HG03064 (cell line): Measurements from ENCODE around the gene TBC1D22A.

Experiments used
- ATAC-seq: cut with Tn5 transposase; IDR thresholded peaks from one replicate; pipeline ENCODE4 v1.9.1; 2021; ENCODE audit warnings: low read depth; ENCODE audit not compliant: unreplicated experiment

Gene TBC1D22A

DNA sequence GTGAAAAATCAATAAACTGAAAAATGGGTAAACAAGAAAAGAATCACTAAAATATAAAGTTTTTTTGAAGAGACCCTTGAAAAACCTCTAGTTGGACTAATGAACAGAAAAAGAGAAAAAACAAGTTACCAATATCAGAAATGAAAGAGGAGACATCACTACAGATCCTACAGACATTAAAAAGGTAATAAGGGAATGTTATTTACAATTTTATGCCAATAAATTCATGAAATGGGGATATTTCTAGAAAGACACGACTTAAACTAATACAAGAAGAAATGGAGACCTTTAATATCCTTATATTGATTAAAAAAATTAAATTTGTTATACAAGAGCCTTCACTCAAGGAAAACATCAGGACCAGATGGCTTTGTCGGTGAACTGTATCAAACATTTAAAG, 109.4 kb downstream of the TBC1D22A start:
- no peak for ATAC-seq

- no peak for ATAC-seq
Measured at GRCh38 chr22:46875089-46875488, 112.6 kb downstream of the TBC1D22A start.

- ATAC-seq = no peak
Measured at GRCh38 chr22:46876357-46876934, 114.0 kb downstream of the TBC1D22A start.

DNA sequence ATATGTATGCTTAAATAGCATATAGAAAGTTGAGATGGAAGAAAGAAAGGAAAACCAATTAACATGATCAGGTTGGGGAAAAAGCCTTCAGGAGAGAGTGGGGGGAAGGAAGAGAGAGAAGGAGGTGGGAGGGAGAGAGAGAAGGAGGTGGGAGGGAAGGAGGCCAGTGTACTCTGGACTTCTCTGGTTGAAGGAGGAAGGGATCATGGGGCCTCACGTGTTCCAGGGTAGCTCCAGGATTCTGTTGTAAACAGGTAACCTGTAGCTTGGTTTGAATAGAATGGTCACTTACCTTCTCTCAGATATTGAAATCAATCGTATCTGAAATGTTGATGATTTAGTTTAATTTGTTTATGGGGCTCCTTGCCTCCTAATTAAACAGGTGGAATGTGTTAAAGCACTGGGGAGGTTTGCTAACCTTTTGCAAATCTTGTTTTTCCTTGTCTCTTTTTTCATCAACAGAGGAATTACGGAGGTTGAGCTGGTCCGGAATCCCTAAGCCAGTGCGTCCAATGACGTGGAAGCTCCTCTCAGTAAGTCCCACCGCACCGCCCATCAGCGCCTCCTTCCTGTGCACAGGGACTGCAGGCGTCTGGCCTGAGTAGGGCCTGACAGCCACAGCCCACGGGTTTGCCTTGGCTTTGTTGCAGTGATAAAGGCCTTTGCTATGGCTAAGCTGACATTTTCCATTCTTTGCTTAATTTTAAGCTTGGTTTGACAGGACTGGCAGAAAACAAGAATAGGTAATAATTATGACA, 115.9 kb downstream of the TBC1D22A start:
- no peak for ATAC-seq

DNA sequence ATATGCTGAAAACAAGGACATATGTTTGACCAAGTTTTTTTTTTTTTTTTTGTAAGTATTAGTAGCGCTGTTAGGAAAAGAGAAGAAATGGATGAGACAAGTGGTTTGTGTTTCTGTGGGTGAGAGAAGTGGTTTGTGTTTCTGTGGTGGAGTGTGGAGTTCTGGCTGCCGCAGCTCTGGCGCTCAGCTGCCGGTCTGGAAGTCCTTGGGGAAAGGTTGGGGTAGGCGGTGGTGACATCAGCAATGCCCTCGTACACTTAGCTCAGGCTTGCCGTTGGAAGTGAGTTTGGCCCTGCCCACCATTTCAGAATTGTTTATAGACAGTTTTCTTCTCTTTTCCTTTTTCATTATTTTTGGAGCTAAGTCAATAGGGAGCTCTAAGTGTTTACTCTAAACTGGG, 116.6 kb downstream of the TBC1D22A start:
- no peak for ATAC-seq

DNA sequence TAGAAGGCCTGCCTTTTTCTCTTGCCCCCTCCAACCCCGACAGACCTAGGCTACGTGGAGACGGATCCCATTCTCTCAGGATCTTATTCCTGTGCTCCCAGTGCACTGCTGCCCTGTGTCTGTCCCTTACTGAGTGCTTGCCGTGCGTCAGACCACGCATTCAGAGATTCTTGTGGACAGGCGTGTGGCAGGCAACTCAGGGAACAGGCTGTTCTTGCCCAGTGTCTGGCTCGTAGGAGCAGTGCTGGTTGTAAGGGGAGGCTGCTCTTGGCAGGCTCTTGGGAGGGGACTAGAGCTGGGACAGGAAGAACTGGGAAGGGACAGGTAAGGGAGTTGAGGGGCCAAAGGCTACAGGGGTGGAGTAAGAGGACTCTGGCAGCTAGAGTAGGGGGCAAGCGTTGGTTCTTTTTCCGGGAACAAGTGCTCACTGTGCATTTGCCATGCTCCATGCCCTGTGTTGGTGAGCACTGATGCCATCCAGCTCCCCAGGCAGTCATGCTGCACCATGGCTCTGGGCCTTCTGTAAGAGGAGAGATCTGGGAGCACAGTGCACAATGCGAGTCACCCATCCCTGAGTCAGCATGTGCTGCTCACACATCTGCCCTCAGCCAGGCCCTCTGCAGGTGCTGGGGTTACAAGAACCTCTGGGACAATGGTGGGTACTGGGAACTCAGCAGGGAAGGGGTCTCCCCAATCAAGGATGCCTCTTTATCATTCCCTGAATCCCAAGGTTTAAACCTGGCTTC, 119.1 kb downstream of the TBC1D22A start:
- no peak for ATAC-seq

DNA sequence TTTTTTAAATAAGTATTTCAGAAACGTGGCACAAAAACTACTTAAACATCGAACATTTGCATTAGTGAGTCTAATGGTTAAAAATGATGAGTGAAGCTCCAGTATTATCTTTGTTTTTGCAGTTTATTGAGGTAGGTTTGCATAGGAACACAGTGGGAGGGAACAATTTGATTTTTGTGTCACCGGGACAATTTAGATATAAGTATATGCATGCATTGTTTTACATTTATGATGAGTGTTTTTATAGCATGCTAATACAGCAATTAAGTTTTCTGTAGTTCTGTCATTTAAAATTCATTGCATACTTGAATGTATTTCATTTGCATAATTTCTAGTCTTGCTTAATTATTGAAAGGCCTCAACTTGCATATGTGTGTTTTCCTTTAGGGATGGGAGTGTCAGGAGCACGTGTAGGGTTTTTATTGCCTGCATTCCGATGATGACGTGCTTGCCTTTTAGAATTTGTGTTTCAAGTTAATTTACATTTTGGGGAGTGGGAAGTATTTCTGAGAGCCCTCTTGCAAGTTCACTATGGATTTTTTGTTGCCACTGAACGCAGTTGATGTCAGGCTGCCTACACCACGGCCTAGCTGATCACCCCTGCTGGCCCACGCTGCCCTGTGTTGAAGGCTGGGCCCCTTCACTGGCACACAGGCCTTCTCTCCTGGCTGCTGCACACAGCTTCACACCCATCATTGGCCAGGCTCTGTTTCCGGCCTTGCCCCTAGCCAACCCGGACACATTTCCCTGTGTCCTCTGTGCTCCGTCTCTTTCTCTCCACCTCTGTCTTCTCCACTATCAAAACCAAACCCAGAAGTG, 120.9 kb downstream of the TBC1D22A start:
- ATAC-seq = no peak

GRCh38 chr22:46884365-46884764, 121.9 kb downstream of the TBC1D22A start:
- ATAC-seq = no peak

GRCh38 chr22:46887978-46888377, 125.5 kb downstream of the TBC1D22A start:
- no peak for ATAC-seq

- no peak for ATAC-seq
Measured at GRCh38 chr22:46890819-46891218, 128.4 kb downstream of the TBC1D22A start.

- no peak for ATAC-seq
Measured at GRCh38 chr22:46891382-46891951, 129.0 kb downstream of the TBC1D22A start.

- no peak for ATAC-seq
Measured at GRCh38 chr22:46892866-46893265, 130.4 kb downstream of the TBC1D22A start.

- no peak for ATAC-seq
Measured at GRCh38 chr22:46893281-46894020, 131.0 kb downstream of the TBC1D22A start.

- no peak for ATAC-seq
Measured at GRCh38 chr22:46894081-46894671, 131.7 kb downstream of the TBC1D22A start.

- ATAC-seq = no peak
Measured at GRCh38 chr22:46894851-46895640, 132.6 kb downstream of the TBC1D22A start.

- no peak for ATAC-seq
Measured at GRCh38 chr22:46895753-46896152, 133.3 kb downstream of the TBC1D22A start.

DNA sequence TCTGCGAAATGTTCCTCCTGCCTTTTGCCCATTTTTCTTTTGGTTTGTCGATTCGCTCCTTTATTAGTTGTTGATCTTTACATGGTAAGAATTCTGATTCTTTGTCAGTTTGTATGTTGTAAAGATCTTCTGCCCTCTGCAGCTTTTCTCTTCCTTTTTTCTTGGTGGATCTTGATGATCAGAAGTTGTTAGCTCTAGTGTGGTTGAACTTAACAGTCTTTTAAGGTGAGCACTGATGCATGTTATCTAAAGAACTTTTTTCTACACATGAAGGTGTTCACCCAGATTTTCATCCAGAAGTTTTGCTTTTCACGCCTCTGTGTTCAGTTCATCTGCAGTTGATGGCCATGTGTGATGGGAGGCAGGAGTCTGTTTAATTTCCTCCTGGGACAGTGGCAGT, 133.7 kb downstream of the TBC1D22A start:
- ATAC-seq = no peak

GRCh38 chr22:46896568-46897245, 134.3 kb downstream of the TBC1D22A start:
- ATAC-seq = no peak
